ENCODE results near the gene BLID. TPM values are rescaled to one million over a fixed set of nuclear protein-coding genes. Genes with fewer than 3 reads are reported as not detected.

BLID gene
- total and polyA plus RNA-seq, 2 of the 8 experiments (the other 6 are each of a cell fraction or from before 2014, with no cell fraction given): not detected

GRCh38 chr11:122077459-122077858 lies 38.6 kb downstream of the BLID start:
- no peaks in the 10 kb centered on the region for H3K36me3 ChIP-seq (ENCODE audit: control insufficient read depth in 2 of 4, insufficient read depth in 4 of 4, low read length in 3 of 4)
- H2BK5ac ChIP-seq (ENCODE audit: low read depth, low read length): no peak overlapping the region
- no peak overlapping the region for H3K9ac ChIP-seq (replicated peaks in 1 of 4; ENCODE audit: extremely low read depth in 1 of 4, low read depth in 3 of 4, low read length in 3 of 4)
- H3K9me3 ChIP-seq (ENCODE audit: insufficient read depth in 2 of 2, low read depth in 1 of 2, low read length in 1 of 2): no peaks in the 10 kb centered on the region
- no peak overlapping the region for H4K91ac ChIP-seq (replicated peaks; ENCODE audit: insufficient read length, low read length)
- no peak overlapping the region for H2BK15ac ChIP-seq (ENCODE audit: low read length)
- no peak overlapping the region for H3K18ac ChIP-seq (ENCODE audit: extremely low read depth, low read length)
- no peak overlapping the region for H3K27ac ChIP-seq (ENCODE audit: low read depth, low read length)
- no peaks in the 10 kb centered on the region for H4K20me1 ChIP-seq (replicated peaks in 1 of 2; ENCODE audit: control insufficient read depth in 1 of 2, insufficient read depth in 2 of 2, low read length in 2 of 2)
- no peaks in the 10 kb centered on the region for H3K4me1 ChIP-seq (replicated peaks in 1 of 4; ENCODE audit: control insufficient read depth in 3 of 4, insufficient read depth in 4 of 4, low read length in 3 of 4)
- no peak overlapping the region for H3K56ac ChIP-seq (replicated peaks; ENCODE audit: insufficient read length, low read depth, low read length)
- H4K5ac ChIP-seq (ENCODE audit: insufficient read length, low read depth, low read length): no peak overlapping the region
- H3K4me2 ChIP-seq (ENCODE audit: insufficient read depth in 1 of 2, low read depth in 2 of 2, low read length in 2 of 2): no peak overlapping the region
- no peak overlapping the region for H3K4ac ChIP-seq (replicated peaks; ENCODE audit: insufficient read length, low read depth, low read length)
- no peak overlapping the region for H2AFZ ChIP-seq (ENCODE audit: low read length)
- no peaks in the 10 kb centered on the region for H3K23me2 ChIP-seq (ENCODE audit: low read depth, low read length)
- H3K23ac ChIP-seq (ENCODE audit: insufficient read length): no peak overlapping the region
- FAIRE-seq: no peak
- ChIA-PET POLR2A (ENCODE audit: partially characterized antibody) (no interaction called here), CTCF (ENCODE audit: partially characterized antibody) (interaction anchor here (0.6 to 4.3 kb wide), 4 partner anchors 11 to 423 kb away, joined by 3 to 15 read pairs (median 6); no protein-coding TSS in a partner anchor)
- no peak overlapping the region for H2BK120ac ChIP-seq (replicated peaks; ENCODE audit: low read depth, low read length)
- no peak overlapping the region for H2BK12ac ChIP-seq (ENCODE audit: low read depth, low read length)
- DNase-seq (ENCODE audit: low read depth in 1 of 2, low spot score in 2 of 2): no peak
- H2AK5ac ChIP-seq (ENCODE audit: low read depth, low read length): no peak overlapping the region
- H3K79me1 ChIP-seq (ENCODE audit: low read depth, low read length): no peaks in the 10 kb centered on the region
- H3K14ac ChIP-seq (ENCODE audit: insufficient read length): no peak overlapping the region
- 97% methylated on average over 1 of the region's 1 CpG; no CpG with 5 or more reads in 1 of the 2 experiments for WGBS, 2 experiments (ENCODE audit: extremely low coverage in 1 of 2, insufficient coverage in 1 of 2, insufficient read length in 1 of 2, insufficient replicate concordance in 2 of 2, low coverage in 1 of 2, low lambda C conversion rate in 2 of 2, missing lambda C conversion rate in 1 of 2)
- H3K4me3 ChIP-seq (ENCODE audit: extremely low read depth in 1 of 4, insufficient read depth in 2 of 4, low read depth in 3 of 4, low read length in 4 of 4): no peak overlapping the region
- H4K8ac ChIP-seq (ENCODE audit: extremely low read depth, insufficient read depth, low read length): no peak overlapping the region
- H3K27me3 ChIP-seq (replicated peaks in 1 of 4; ENCODE audit: control insufficient read depth in 3 of 4, extremely low read depth in 1 of 4, insufficient read depth in 3 of 4, low read length in 3 of 4): peaks cover 0 to 1% (median 0%) of the 10 kb centered on the region in 4 experiments; a peak in 1 of 7 replicates
- H3K79me2 ChIP-seq (ENCODE audit: control insufficient read depth in 1 of 2, insufficient read depth in 2 of 2, low read length in 2 of 2): no peaks in the 10 kb centered on the region
- no peak overlapping the region for H2BK20ac ChIP-seq (ENCODE audit: low read length)
- TF ChIP-seq JUN (IDR thresholded peaks at IDR 0.05; ENCODE audit: low read depth, low read length): no peak
- no peak for TF ChIP-seq BACH1 (IDR thresholded peaks at IDR 0.05; ENCODE audit: low read length)
- no peak for TF ChIP-seq TAF1 (IDR thresholded peaks at IDR 0.05; ENCODE audit: low read depth, low read length)
- TF ChIP-seq EP300 (IDR thresholded peaks at IDR 0.05; ENCODE audit: borderline replicate concordance in 1 of 2, low read depth in 2 of 2, low read length in 2 of 2): no peak
- no peak for TF ChIP-seq SUZ12 (IDR thresholded peaks at IDR 0.05; ENCODE audit: low read length)
- TF ChIP-seq NANOG (IDR thresholded peaks at IDR 0.05; ENCODE audit: insufficient read depth, low read depth, low read length, poor library complexity, severe bottlenecking): no peak
- TF ChIP-seq MAFK (IDR thresholded peaks at IDR 0.05; ENCODE audit: low read depth, low read length): no peak
- no peak for TF ChIP-seq CHD2 (IDR thresholded peaks at IDR 0.05; ENCODE audit: low read length)
- TF ChIP-seq RXRA (IDR thresholded peaks at IDR 0.05; ENCODE audit: insufficient read depth, low read depth, low read length): no peak
- TF ChIP-seq E2F6 (IDR thresholded peaks at IDR 0.05): no peak
- no peak for TF ChIP-seq SP4 (IDR thresholded peaks at IDR 0.05; ENCODE audit: low read length)
- no peak for TF ChIP-seq CREB1 (IDR thresholded peaks at IDR 0.05)
- TF ChIP-seq PHF8 (conservative IDR thresholded peaks at IDR 0.05; ENCODE audit: low read depth, low read length): no peak
- no peak for TF ChIP-seq RNF2 (IDR thresholded peaks at IDR 0.05; ENCODE audit: borderline replicate concordance, low read depth, low read length, missing control alignments, poor library complexity, severe bottlenecking)
